Left colon (tissue), 2 donors: ENCODE results near the gene DOP1A. TPM values are rescaled to one million over a fixed set of nuclear protein-coding genes. Genes with fewer than 3 reads are reported as not detected.

Source experiments
- ATAC-seq: fragments of 200-7000 bp; cut with Tn5 transposase; one replicate; pipeline ENCODE4 v1.9.1; 2020; ENCODE audit warnings: mild to moderate bottlenecking, moderate library complexity
- DNase-seq, 2 donors: peaks; one replicate each; pipeline ENCODE4 v3.0.0-alpha.2; 2020
- intact Hi-C, 2 donors: fragments of 100-400 bp; cut with DNase I in 1 of 2; cut with micrococcal nuclease in 1 of 2; formaldehyde crosslinking; loops; one replicate each; pipeline versions ENCODE4 v1.11.2 to v1.14.0; 2022; cut with DNase I, micrococcal nuclease
- long read RNA-seq: library from polyadenylated mRNA; unstranded; transcript quantifications from one replicate; pipeline ENCODE4 v2.0.0, GENCODE V29; 2021
- total RNA-seq, 2 donors: library from RNA; stranded (reverse); fragmentation: NEBNext Ultra II Directional; extraction: Animal tissue kit (Norgen Biotek cat#: 25700); gene quantifications; one replicate each; pipeline ENCODE4 v1.2.1, GENCODE V29; 2021
- donor health status: DM: no; HTN: no; CAD: no.
- donor health status: DM: yes; HTN: yes; CAD: no.

DOP1A gene
- total RNA-seq, result 10 to 100 TPM; 30.8 to 34.5 TPM
- long read RNA-seq, partial matches to known transcripts, result 4 of 6 reads
- long read RNA-seq, other reads (novel, unspliced or antisense), result 2 of 6 reads

GRCh38 chr6:83067448-83068439, at the start of gene DOP1A:
Gene DOP1A, plus strand, starts transcription at chr6:83067671. Its CDS starts 29,307 bp downstream, at chr6:83096978.
- intact Hi-C loops, result loop anchor here in 1 of 2 donors (5.0 kb wide), 1 partner anchor 150 kb away; no protein-coding TSS in a partner anchor
- DNase-seq, result peak; percentile 96 to 99
- ATAC-seq, result peak; percentile 90

GRCh38 chr6:83019741-83020140, 47.7 kb upstream of the DOP1A start:
- intact Hi-C loops, result no loop called here
- DNase-seq (no peak), ATAC-seq (no peak)

- intact Hi-C loops, result no loop called here
- DNase-seq (no peak), ATAC-seq (no peak)
Measured at GRCh38 chr6:83031689-83032088, 35.8 kb upstream of the DOP1A start.

- intact Hi-C loops, result no loop called here
- DNase-seq, result no peak
- no peak for ATAC-seq
Measured at GRCh38 chr6:83038246-83038645, 29.2 kb upstream of the DOP1A start.

GRCh38 chr6:83042467-83043053, 24.9 kb upstream of the DOP1A start:
- intact Hi-C loops, result no loop called here
- ATAC-seq (no peak), DNase-seq (no peak)

- no peak for DNase-seq
Measured at GRCh38 chr6:83044091-83044768, 23.2 kb upstream of the DOP1A start.

GRCh38 chr6:83047065-83047754, 20.3 kb upstream of the DOP1A start:
- ATAC-seq, result no peak
- intact Hi-C loops, result no loop called here

More at GRCh38 chr6:83044091-83044768, 23.2 kb upstream of the DOP1A start:
- no peak for ATAC-seq
- intact Hi-C loops, result no loop called here

GRCh38 chr6:83051377-83052172, 15.9 kb upstream of the DOP1A start:
- no peak for DNase-seq
- ATAC-seq, result peak; percentile 55
- intact Hi-C loops, result loop anchor here in 1 of 2 donors (10.0 kb wide), 1 partner anchor 777 kb away; no protein-coding TSS in a partner anchor

More at GRCh38 chr6:83047065-83047754, 20.3 kb upstream of the DOP1A start:
- no peak for DNase-seq

GRCh38 chr6:83053678-83054077, 13.8 kb upstream of the DOP1A start:
- ATAC-seq, result no peak
- no peak for DNase-seq
- intact Hi-C loops, result loop anchor here in 1 of 2 donors (10.0 kb wide), 1 partner anchor 779 kb away; no protein-coding TSS in a partner anchor

- DNase-seq (peak in 1 of 2 donors; percentile 24), ATAC-seq (peak; percentile 64)
- intact Hi-C loops, result loop anchor here (5.0 to 10.0 kb wide), 3 partner anchors 781 to 803 kb away; no protein-coding TSS in a partner anchor
Measured at GRCh38 chr6:83055366-83055964, 12.0 kb upstream of the DOP1A start.

GRCh38 chr6:83057705-83058321, 9.7 kb upstream of the DOP1A start:
- intact Hi-C loops, result loop anchor here (5.0 to 10.0 kb wide), 3 partner anchors 783 to 806 kb away; no protein-coding TSS in a partner anchor
- ATAC-seq (peak; percentile 76), DNase-seq (peak in 1 of 2 donors; percentile 21)

GRCh38 chr6:83061190-83061589, 6.3 kb upstream of the DOP1A start:
- intact Hi-C loops, result no loop called here
- ATAC-seq (no peak), DNase-seq (no peak)

GRCh38 chr6:83062225-83062624, 5.2 kb upstream of the DOP1A start:
- intact Hi-C loops, result no loop called here
- no peak for DNase-seq
- no peak for ATAC-seq

- intact Hi-C loops, result loop anchor here in 1 of 2 donors (5.0 kb wide), 1 partner anchor 152 kb away; no protein-coding TSS in a partner anchor
- DNase-seq (peak; percentile 88 to 94), ATAC-seq (peak; percentile 64)
Measured at GRCh38 chr6:83065511-83066192, 1.8 kb upstream of the DOP1A start, which contains the start of gene UBE3D. Gene UBE3D, minus strand, starts transcription at chr6:83065841. Its CDS starts 123 bp downstream, at chr6:83065718.

- intact Hi-C loops, result loop anchor here in 1 of 2 donors (5.0 kb wide), 1 partner anchor 149 kb away; no protein-coding TSS in a partner anchor
- DNase-seq (no peak), ATAC-seq (no peak)
Measured at GRCh38 chr6:83068616-83069015, 1.1 kb downstream of the DOP1A start.

GRCh38 chr6:83069633-83070032, 2.2 kb downstream of the DOP1A start:
- DNase-seq, result no peak
- intact Hi-C loops, result loop anchor here in 1 of 2 donors (5.0 kb wide), 1 partner anchor 148 kb away; no protein-coding TSS in a partner anchor
- no peak for ATAC-seq
